ENCODE results near the gene IL4. TPM values are rescaled to one million over a fixed set of nuclear protein-coding genes. Genes with fewer than 3 reads are reported as not detected.
A peak's percentile ranks its signal among the peaks of the same experiment; 100 is the strongest.
"Not testable (repeated sequence)": the region's sequence is repeated elsewhere in the genome, so short reads cannot be mapped to it uniquely, and the experiment has no call there.

IL4 gene
- polyA plus RNA-seq, 4 donors, result not detected

DNA sequence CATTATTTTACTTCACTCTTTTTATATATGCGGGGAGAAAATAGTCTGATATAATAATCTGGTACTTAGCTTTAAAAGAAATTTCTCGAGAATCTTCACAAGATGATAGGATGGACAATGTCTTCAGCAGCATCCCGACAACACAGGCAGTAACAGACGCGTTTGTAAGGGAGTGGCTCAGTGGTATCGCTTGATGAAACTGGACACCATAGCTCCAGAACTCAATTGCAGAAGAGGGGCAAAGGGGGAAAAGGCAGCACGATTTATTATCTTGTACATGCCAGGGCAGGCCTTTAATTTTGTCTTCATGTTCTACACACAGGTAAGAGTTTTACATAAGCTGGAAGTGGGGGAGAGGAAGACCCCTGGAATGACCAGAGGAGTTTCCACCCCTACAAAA is 15.7 kb downstream of the IL4 start:
- no peak for FAIRE-seq
- DNase-seq, result no peak
- Histone ChIP-seq H3K27ac (ENCODE audit: low read depth in 1 of 3, low read length in 2 of 3) (no peak overlapping the region), H3K36me3 (ENCODE audit: control insufficient read depth in 3 of 3, insufficient read depth in 2 of 3, low read depth in 1 of 3, low read length in 3 of 3) (no peaks in the 10 kb centered on the region), H3K4me3 (ENCODE audit: low read depth in 1 of 3, low read length in 3 of 3) (no peak overlapping the region), H3K4me1 (ENCODE audit: control insufficient read depth in 3 of 3, insufficient read depth in 2 of 3, low read depth in 1 of 3, low read length in 2 of 3) (peaks cover 0 to 4% (median 0%) of the 10 kb centered on the region in 3 donors), H3K9me3 (ENCODE audit: control insufficient read depth in 2 of 2, insufficient read depth in 1 of 2, low read depth in 1 of 2, low read length in 1 of 2) (no peaks in the 10 kb centered on the region), H3K27me3 (ENCODE audit: control insufficient read depth in 3 of 3, insufficient read depth in 3 of 3, low read length in 3 of 3) (no peaks in the 10 kb centered on the region)
- WGBS, 3 donors, result 81 to 92% (median 91%) methylated on average over 7 of the region's 7 CpGs

DNA sequence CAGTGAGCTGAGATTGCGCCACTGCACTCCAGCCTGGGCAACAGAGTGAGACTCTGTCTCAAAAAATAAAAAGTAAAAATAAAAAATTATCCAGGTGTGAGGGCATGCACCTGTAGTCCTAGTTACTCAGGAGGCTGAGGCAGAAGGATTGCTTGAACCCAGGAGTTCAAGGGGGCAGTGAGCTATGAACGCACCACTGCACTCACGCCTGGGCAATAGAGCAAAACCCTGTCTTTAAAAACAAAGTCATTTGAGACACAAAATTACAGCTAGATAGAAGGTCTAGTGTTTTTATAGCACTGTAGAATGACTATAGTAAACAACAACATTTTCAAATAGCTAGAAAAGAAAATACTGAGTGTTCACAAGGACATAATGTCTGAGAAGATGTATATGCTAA is 16.4 kb downstream of the IL4 start:
- no peak overlapping the region for H3K4me3 ChIP-seq (ENCODE audit: low read depth in 1 of 3, low read length in 3 of 3)
- 94 to 100% (median 99%) methylated on average over 3 of the region's 3 CpGs for WGBS, 3 donors
- H3K27me3 ChIP-seq (ENCODE audit: control insufficient read depth in 3 of 3, insufficient read depth in 3 of 3, low read length in 3 of 3), result no peaks in the 10 kb centered on the region
- DNase-seq (no peak), FAIRE-seq (no peak)
- peaks cover 0 to 4% (median 0%) of the 10 kb centered on the region in 3 donors for H3K4me1 ChIP-seq (ENCODE audit: control insufficient read depth in 3 of 3, insufficient read depth in 2 of 3, low read depth in 1 of 3, low read length in 2 of 3)
- no peaks in the 10 kb centered on the region for H3K9me3 ChIP-seq (ENCODE audit: control insufficient read depth in 2 of 2, insufficient read depth in 1 of 2, low read depth in 1 of 2, low read length in 1 of 2)
- H3K27ac ChIP-seq (ENCODE audit: low read depth in 1 of 3, low read length in 2 of 3), result no peak overlapping the region
- H3K36me3 ChIP-seq (ENCODE audit: control insufficient read depth in 3 of 3, insufficient read depth in 2 of 3, low read depth in 1 of 3, low read length in 3 of 3), result peaks cover 0 to 2% (median 0%) of the 10 kb centered on the region in 3 donors

DNA sequence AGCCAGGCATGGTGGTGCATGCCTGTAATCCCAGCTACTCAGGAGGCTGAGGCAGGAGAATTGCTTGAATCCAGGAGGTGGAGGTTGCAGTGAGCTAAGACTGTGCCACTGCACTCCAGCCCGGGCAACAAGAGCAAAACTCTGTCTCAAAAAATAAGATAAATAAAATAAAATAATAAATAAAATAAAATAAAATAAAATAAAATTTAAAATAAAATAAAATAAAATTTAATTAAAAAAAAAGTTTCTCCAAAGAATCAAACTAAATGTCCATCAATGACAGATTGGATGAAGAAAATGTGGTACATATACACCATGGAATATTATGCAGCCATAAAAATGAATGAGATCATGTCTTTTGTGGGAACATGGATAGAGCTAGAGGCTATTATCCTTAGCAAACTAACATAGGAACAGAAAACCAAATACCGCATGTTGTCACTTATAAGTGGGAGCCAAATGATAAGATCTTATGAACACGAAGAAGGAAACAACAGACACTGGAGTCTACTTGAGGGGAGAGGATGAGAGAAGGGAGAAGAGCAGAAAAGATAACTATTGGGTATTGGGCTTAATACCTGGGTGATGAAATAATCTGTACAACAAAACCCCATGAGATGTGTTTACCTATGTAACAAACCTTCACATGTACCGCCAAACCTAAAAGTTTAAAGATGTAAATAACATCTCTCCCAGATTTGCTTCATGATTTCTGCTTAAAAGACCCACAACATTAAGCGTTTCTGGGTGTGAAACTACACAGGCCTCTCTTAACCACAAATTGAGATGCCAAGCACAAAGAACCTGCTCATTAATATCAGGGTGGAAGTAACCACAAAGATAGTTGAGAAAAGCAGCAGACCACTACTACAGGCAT is 18.2 kb downstream of the IL4 start:
- WGBS, 3 donors, result 71 to 89% (median 77%) methylated on average over 5 of the region's 5 CpGs
- H3K4me3 ChIP-seq (ENCODE audit: low read depth in 1 of 3, low read length in 3 of 3); H3K4me1 ChIP-seq (ENCODE audit: control insufficient read depth in 3 of 3, insufficient read depth in 2 of 3, low read depth in 1 of 3, low read length in 2 of 3); H3K27ac ChIP-seq (ENCODE audit: low read depth in 1 of 3, low read length in 2 of 3); DNase-seq; H3K9me3 ChIP-seq (ENCODE audit: control insufficient read depth in 2 of 2, insufficient read depth in 1 of 2, low read depth in 1 of 2, low read length in 1 of 2); H3K36me3 ChIP-seq (ENCODE audit: control insufficient read depth in 3 of 3, insufficient read depth in 2 of 3, low read depth in 1 of 3, low read length in 3 of 3); FAIRE-seq; H3K27me3 ChIP-seq (ENCODE audit: control insufficient read depth in 3 of 3, insufficient read depth in 3 of 3, low read length in 3 of 3): not testable (repeated sequence)

DNA sequence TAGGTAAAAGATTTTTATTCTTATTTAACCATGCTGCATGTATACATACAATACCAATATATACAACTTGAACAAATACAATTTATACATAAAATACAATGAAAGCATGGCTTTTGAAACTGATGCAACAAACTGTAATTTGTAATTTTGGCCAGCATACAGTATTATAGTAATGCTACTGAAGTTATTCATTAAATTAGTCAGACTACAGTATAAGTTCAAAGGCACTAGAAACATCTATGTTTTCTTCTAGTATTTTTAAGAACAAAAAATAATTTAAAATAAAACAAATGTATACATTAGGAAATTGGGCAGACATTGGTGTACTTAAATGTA is 18.8 kb downstream of the IL4 start:
- DNase-seq (no peak), FAIRE-seq (no peak)
- Histone ChIP-seq H3K4me3 (ENCODE audit: low read depth in 1 of 3, low read length in 3 of 3) (no peak overlapping the region), H3K27ac (ENCODE audit: low read depth in 1 of 3, low read length in 2 of 3) (no peak overlapping the region), H3K36me3 (ENCODE audit: control insufficient read depth in 3 of 3, insufficient read depth in 2 of 3, low read depth in 1 of 3, low read length in 3 of 3) (peaks cover 0 to 5% (median 0%) of the 10 kb centered on the region in 3 donors), H3K4me1 (ENCODE audit: control insufficient read depth in 3 of 3, insufficient read depth in 2 of 3, low read depth in 1 of 3, low read length in 2 of 3) (peaks cover 0 to 4% (median 0%) of the 10 kb centered on the region in 3 donors), H3K27me3 (ENCODE audit: control insufficient read depth in 3 of 3, insufficient read depth in 3 of 3, low read length in 3 of 3) (no peaks in the 10 kb centered on the region), H3K9me3 (ENCODE audit: control insufficient read depth in 2 of 2, insufficient read depth in 1 of 2, low read depth in 1 of 2, low read length in 1 of 2) (no peaks in the 10 kb centered on the region)

DNA sequence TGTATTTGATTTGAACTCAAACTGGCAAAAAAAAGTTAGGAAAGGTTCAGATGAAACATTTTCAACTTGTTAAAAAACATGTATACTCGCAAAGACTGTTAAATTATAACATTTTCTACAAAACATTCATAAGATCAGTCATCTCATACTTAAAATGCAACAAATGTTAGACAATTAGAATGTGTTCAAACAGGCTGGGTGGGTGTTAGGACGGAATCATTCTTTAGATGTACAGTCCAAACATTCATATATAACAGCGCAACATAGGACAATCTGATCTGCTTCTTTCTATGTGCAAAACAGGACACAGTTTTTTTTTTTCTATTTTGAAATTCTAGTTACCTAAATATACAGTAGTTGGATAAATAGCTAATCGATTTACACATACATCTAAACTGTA is 22.2 kb downstream of the IL4 start:
- FAIRE-seq (no peak), DNase-seq (no peak)
- no peaks in the 10 kb centered on the region for H3K27me3 ChIP-seq (ENCODE audit: control insufficient read depth in 3 of 3, insufficient read depth in 3 of 3, low read length in 3 of 3)
- peaks cover 0 to 7% (median 3%) of the 10 kb centered on the region in 3 donors for H3K36me3 ChIP-seq (ENCODE audit: control insufficient read depth in 3 of 3, insufficient read depth in 2 of 3, low read depth in 1 of 3, low read length in 3 of 3)
- H3K9me3 ChIP-seq (ENCODE audit: control insufficient read depth in 2 of 2, insufficient read depth in 1 of 2, low read depth in 1 of 2, low read length in 1 of 2), result no peaks in the 10 kb centered on the region
- no peak overlapping the region for H3K4me3 ChIP-seq (ENCODE audit: low read depth in 1 of 3, low read length in 3 of 3)
- H3K27ac ChIP-seq (ENCODE audit: low read depth in 1 of 3, low read length in 2 of 3), result no peak overlapping the region
- 95 to 98% (median 96%) methylated on average over 4 of the region's 4 CpGs for WGBS, 3 donors
- no peaks in the 10 kb centered on the region for H3K4me1 ChIP-seq (ENCODE audit: control insufficient read depth in 3 of 3, insufficient read depth in 2 of 3, low read depth in 1 of 3, low read length in 2 of 3)

DNA sequence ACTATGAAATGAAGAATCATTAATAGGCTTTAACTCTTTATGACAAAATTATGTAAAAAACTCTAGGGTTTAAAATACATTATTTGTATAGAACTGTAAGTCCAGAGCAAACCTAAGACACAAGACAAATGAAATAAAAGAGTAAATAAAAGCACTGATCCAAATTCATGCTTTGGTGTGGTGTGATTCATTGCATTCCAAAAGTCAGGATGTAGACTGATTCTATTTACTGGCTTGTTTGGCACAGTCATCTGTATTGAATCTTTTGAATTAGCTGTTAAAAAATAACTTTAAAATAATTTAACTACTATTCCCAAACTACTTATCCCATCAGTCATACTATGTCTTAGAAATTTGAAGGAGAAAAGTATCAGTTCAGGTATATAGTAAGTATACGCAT is 31.1 kb downstream of the IL4 start:
- 92 to 98% (median 96%) methylated on average over 1 of the region's 1 CpG for WGBS, 3 donors
- no peaks in the 10 kb centered on the region for H3K27me3 ChIP-seq (ENCODE audit: control insufficient read depth in 3 of 3, insufficient read depth in 3 of 3, low read length in 3 of 3)
- no peaks in the 10 kb centered on the region for H3K36me3 ChIP-seq (ENCODE audit: control insufficient read depth in 3 of 3, insufficient read depth in 2 of 3, low read depth in 1 of 3, low read length in 3 of 3)
- no peak overlapping the region for H3K27ac ChIP-seq (ENCODE audit: low read depth in 1 of 3, low read length in 2 of 3)
- FAIRE-seq (no peak), DNase-seq (no peak)
- no peaks in the 10 kb centered on the region for H3K9me3 ChIP-seq (ENCODE audit: control insufficient read depth in 2 of 2, insufficient read depth in 1 of 2, low read depth in 1 of 2, low read length in 1 of 2)
- no peaks in the 10 kb centered on the region for H3K4me1 ChIP-seq (ENCODE audit: control insufficient read depth in 3 of 3, insufficient read depth in 2 of 3, low read depth in 1 of 3, low read length in 2 of 3)
- H3K4me3 ChIP-seq (ENCODE audit: low read depth in 1 of 3, low read length in 3 of 3), result no peak overlapping the region

DNA sequence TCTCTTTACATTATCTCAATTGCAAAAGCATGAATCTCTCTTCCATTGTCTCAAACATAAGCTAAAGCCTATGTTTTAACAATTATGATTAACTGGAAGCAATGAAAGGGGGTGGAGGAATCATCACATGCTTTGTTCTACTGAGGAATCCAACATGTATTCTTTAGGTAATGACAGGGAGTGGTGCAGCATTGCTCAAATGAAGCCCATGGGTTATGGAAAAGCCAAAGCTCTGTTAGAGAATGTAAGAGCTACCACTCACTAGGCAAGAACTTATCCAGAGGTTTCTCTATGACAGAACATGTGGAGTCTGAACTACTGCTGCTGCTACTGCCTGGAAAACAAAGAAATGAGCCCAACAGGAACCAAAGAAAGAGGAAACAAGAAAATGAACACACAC is 34.9 kb downstream of the IL4 start:
- Histone ChIP-seq H3K9me3 (ENCODE audit: control insufficient read depth in 2 of 2, insufficient read depth in 1 of 2, low read depth in 1 of 2, low read length in 1 of 2) (no peaks in the 10 kb centered on the region), H3K27ac (ENCODE audit: low read depth in 1 of 3, low read length in 2 of 3) (no peak overlapping the region)
- DNase-seq, result no peak

DNA sequence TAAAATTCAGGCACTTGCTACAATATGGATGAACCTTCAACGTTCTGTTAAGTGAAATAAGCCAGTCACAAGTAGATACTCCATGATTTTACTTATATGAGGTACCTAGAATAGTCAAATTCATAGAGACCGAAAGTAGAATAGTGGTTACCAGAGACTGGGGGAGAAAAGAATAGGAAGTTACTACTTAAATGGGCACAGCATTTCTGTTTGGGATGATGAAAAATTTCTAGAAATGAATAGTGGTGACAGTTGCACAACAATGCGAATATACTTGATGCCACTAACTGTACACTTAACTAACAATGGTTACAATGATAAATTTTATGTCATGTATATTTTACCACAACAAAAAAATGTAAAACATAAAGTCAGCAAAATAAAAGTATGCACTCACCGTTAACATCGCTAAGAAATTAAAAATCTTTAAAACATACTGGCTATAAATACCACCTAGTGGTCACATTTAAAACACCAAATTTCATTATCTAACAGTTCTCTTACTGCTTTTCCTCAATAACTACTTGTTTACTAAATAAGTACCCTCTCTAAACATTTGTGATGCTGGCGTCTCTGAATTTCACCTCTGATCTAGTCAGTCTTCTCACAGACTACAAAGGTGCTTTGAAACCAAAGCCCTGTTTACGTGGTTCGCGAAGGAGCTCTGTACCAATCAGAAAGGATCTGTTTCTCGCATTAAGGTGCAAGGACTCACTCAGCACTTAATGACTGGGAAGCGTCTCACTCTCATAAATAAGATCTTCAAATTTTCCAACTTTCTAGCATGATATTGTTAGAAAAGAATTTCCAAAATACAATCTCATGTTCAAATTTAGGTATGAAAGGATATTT is 40.9 kb downstream of the IL4 start:
- Histone ChIP-seq H3K27ac (ENCODE audit: low read depth in 1 of 3, low read length in 2 of 3) (no peak overlapping the region), H3K36me3 (ENCODE audit: control insufficient read depth in 3 of 3, insufficient read depth in 2 of 3, low read depth in 1 of 3, low read length in 3 of 3) (peaks cover 0 to 2% (median 0%) of the 10 kb centered on the region in 3 donors), H3K4me1 (ENCODE audit: control insufficient read depth in 3 of 3, insufficient read depth in 2 of 3, low read depth in 1 of 3, low read length in 2 of 3) (no peaks in the 10 kb centered on the region), H3K9me3 (ENCODE audit: control insufficient read depth in 2 of 2, insufficient read depth in 1 of 2, low read depth in 1 of 2, low read length in 1 of 2) (no peaks in the 10 kb centered on the region), H3K27me3 (ENCODE audit: control insufficient read depth in 3 of 3, insufficient read depth in 3 of 3, low read length in 3 of 3) (no peaks in the 10 kb centered on the region), H3K4me3 (ENCODE audit: low read depth in 1 of 3, low read length in 3 of 3) (no peak overlapping the region)
- WGBS, 3 donors, result 61 to 65% (median 61%) methylated on average over 11 of the region's 11 CpGs
- no peak for FAIRE-seq
- DNase-seq, result peak; percentile 7 to 24

More for the DNA sequence above, 34.9 kb downstream of the IL4 start:
- FAIRE-seq, result no peak
- Histone ChIP-seq H3K36me3 (ENCODE audit: control insufficient read depth in 3 of 3, insufficient read depth in 2 of 3, low read depth in 1 of 3, low read length in 3 of 3) (no peaks in the 10 kb centered on the region), H3K27me3 (ENCODE audit: control insufficient read depth in 3 of 3, insufficient read depth in 3 of 3, low read length in 3 of 3) (no peaks in the 10 kb centered on the region), H3K4me1 (ENCODE audit: control insufficient read depth in 3 of 3, insufficient read depth in 2 of 3, low read depth in 1 of 3, low read length in 2 of 3) (no peaks in the 10 kb centered on the region), H3K4me3 (ENCODE audit: low read depth in 1 of 3, low read length in 3 of 3) (no peak overlapping the region)

Data from small intestine (tissue), 7 donors.